SK-N-MC (cell line): ENCODE measurements around the gene FILIP1L.

ENCODE experiments used
- EZH2 ChIP-seq: fragments of 200-600 bp; sonication (generic); IDR thresholded peaks from one replicate; pipeline ENCODE4 v1.6.1; 2017; ENCODE audit warnings: antibody characterized with exemption
- FOXP2 ChIP-seq: optimal IDR thresholded peaks from 2 replicates; pipeline ENCODE3; 2011; ENCODE audit warnings: mild to moderate bottlenecking, moderate library complexity; ENCODE audit not compliant: insufficient read depth; ENCODE audit errors: extremely low read length, control extremely low read depth
- POLR2AphosphoS5 ChIP-seq: IDR thresholded peaks from 2 replicates; pipeline ENCODE4 v1.6.1; 2012; ENCODE audit warnings: mild to moderate bottlenecking, low read depth, low read length, borderline replicate concordance

GRCh38 chr3:99884484-99884883, 229.8 kb downstream of the FILIP1L start:
- TF ChIP-seq POLR2AphosphoS5 (no peak), FOXP2 (no peak), EZH2 (no peak)
